HEK293 (cell line): ENCODE data around the gene TRDMT1.

Experiments used
- CTCF ChIA-PET: fragments of 350-600 bp; formaldehyde crosslinking; extraction: SDS; loops from one replicate; lab custom pipeline; 2021; ENCODE audit warnings: antibody characterized with exemption; lab: Yijun Ruan, JAX
- POLR2A ChIA-PET: fragments of 300-600 bp; formaldehyde crosslinking; extraction: SDS; loops from one replicate; lab custom pipeline; 2020; ENCODE audit warnings: antibody characterized with exemption, inconsistent platforms; lab: Yijun Ruan, JAX
- H3K27ac ChIP-seq: fragments of 200-500 bp; sonication (Bioruptor generic); 2 replicates; pipeline ENCODE4 v1.5.1; 2014; ENCODE audit warnings: low read depth, low read length, control low read depth, inconsistent platforms; ENCODE audit errors: extremely low read depth
- H3K36me3 ChIP-seq, 2 experiments: fragments of 200-500 bp in 1 of 2; sonication (Bioruptor generic) in 1 of 2; 1 replicate in 1 of 2; 2 replicates in 1 of 2; pipeline ENCODE4 v1.5.1; 2014 to 2017; ENCODE audit warnings: inconsistent platforms in 2 of 2, low read length in 2 of 2; ENCODE audit not compliant: control insufficient read depth in 2 of 2, insufficient read depth in 1 of 2
- H3K4me1 ChIP-seq: fragments of 200-500 bp; sonication (Bioruptor generic); 2 replicates; pipeline ENCODE4 v1.5.1; 2014; ENCODE audit warnings: mild to moderate bottlenecking, low read length, inconsistent platforms; ENCODE audit not compliant: control insufficient read depth, insufficient read depth
- H3K4me3 ChIP-seq: 2 replicates; pipeline ENCODE4 v1.5.1; 2011; ENCODE audit warnings: low read depth, mild to moderate bottlenecking, control low read depth, low read length, moderate library complexity
- H3K9me3 ChIP-seq: fragments of 200-500 bp; sonication (Bioruptor generic); 2 replicates; pipeline ENCODE4 v1.5.1; 2014; ENCODE audit warnings: low read depth, low read length, inconsistent platforms; ENCODE audit not compliant: control insufficient read depth, insufficient read depth
- GLIS1 ChIP-seq: fragments of 450-650 bp; formaldehyde crosslinking; IDR thresholded peaks from 2 replicates; pipeline ENCODE4 v1.5.1; 2016; ENCODE audit warnings: missing biosample characterization, missing genetic modification characterization
- KLF17 ChIP-seq: fragments of 450-650 bp; formaldehyde crosslinking; IDR thresholded peaks from 2 replicates; pipeline ENCODE4 v1.5.1; 2016; ENCODE audit warnings: missing biosample characterization, missing genetic modification characterization
- KLF7 ChIP-seq: fragments of 450-650 bp; formaldehyde crosslinking; IDR thresholded peaks from 2 replicates; pipeline ENCODE4 v1.5.1; 2016; ENCODE audit warnings: missing biosample characterization, missing genetic modification characterization, borderline replicate concordance
- PRDM4 ChIP-seq: fragments of 450-650 bp; formaldehyde crosslinking; IDR thresholded peaks from 2 replicates; pipeline ENCODE4 v1.5.1; 2017; ENCODE audit warnings: missing biosample characterization, missing genetic modification characterization
- WT1 ChIP-seq: fragments of 450-650 bp; formaldehyde crosslinking; IDR thresholded peaks from 2 replicates; pipeline ENCODE4 v1.5.1; 2016; ENCODE audit warnings: missing biosample characterization, missing genetic modification characterization
- YY1 ChIP-seq: fragments of 450-650 bp; formaldehyde crosslinking; IDR thresholded peaks from 2 replicates; pipeline ENCODE4 v1.5.1; 2018; ENCODE audit warnings: missing biosample characterization, missing genetic modification characterization
- YY2 ChIP-seq: fragments of 450-650 bp; formaldehyde crosslinking; IDR thresholded peaks from 2 replicates; pipeline ENCODE4 v1.5.1; 2016; ENCODE audit warnings: missing biosample characterization, missing genetic modification characterization
- ZBTB26 ChIP-seq: fragments of 450-650 bp; formaldehyde crosslinking; optimal IDR thresholded peaks from 2 replicates; pipeline ENCODE3; 2016; ENCODE audit warnings: missing biosample characterization, mild to moderate bottlenecking, missing genetic modification characterization
- ZBTB48 ChIP-seq: fragments of 450-650 bp; formaldehyde crosslinking; IDR thresholded peaks from 2 replicates; pipeline ENCODE4 v1.5.1; 2016; ENCODE audit warnings: missing biosample characterization, missing genetic modification characterization
- ZNF140 ChIP-seq: fragments of 450-650 bp; formaldehyde crosslinking; IDR thresholded peaks from 2 replicates; pipeline ENCODE4 v1.5.1; 2016; ENCODE audit warnings: missing biosample characterization, missing genetic modification characterization
- ZNF157 ChIP-seq: fragments of 450-650 bp; formaldehyde crosslinking; IDR thresholded peaks from 2 replicates; pipeline ENCODE4 v1.5.1; 2016; ENCODE audit warnings: missing biosample characterization, missing genetic modification characterization
- ZNF280C ChIP-seq: fragments of 450-650 bp; formaldehyde crosslinking; IDR thresholded peaks from 2 replicates; pipeline ENCODE4 v1.5.1; 2016; ENCODE audit warnings: missing biosample characterization, missing genetic modification characterization
- ZNF302 ChIP-seq: fragments of 450-650 bp; formaldehyde crosslinking; IDR thresholded peaks from 2 replicates; pipeline ENCODE4 v1.5.1; 2016; ENCODE audit warnings: missing biosample characterization, missing genetic modification characterization, low read depth
- ZNF335 ChIP-seq: fragments of 450-650 bp; formaldehyde crosslinking; conservative IDR thresholded peaks from 2 replicates; pipeline ENCODE4 v1.5.1; 2016; ENCODE audit warnings: missing biosample characterization, missing genetic modification characterization
- ZNF362 ChIP-seq: fragments of 450-650 bp; formaldehyde crosslinking; IDR thresholded peaks from 2 replicates; pipeline ENCODE4 v1.5.1; 2016; ENCODE audit warnings: missing biosample characterization, missing genetic modification characterization
- ZNF416 ChIP-seq: fragments of 450-650 bp; formaldehyde crosslinking; IDR thresholded peaks from 2 replicates; pipeline ENCODE4 v1.5.1; 2016; ENCODE audit warnings: missing biosample characterization, missing genetic modification characterization
- ZNF600 ChIP-seq: fragments of 450-650 bp; formaldehyde crosslinking; IDR thresholded peaks from 2 replicates; pipeline ENCODE4 v1.5.1; 2016; ENCODE audit warnings: missing biosample characterization, missing genetic modification characterization
- ZNF624 ChIP-seq: fragments of 450-650 bp; formaldehyde crosslinking; IDR thresholded peaks from 2 replicates; pipeline ENCODE4 v1.5.1; 2017; ENCODE audit warnings: missing biosample characterization, missing genetic modification characterization
- ZNF747 ChIP-seq: fragments of 450-650 bp; formaldehyde crosslinking; IDR thresholded peaks from 2 replicates; pipeline ENCODE4 v1.5.1; 2016; ENCODE audit warnings: missing biosample characterization, missing genetic modification characterization
- ZNF777 ChIP-seq: fragments of 450-650 bp; formaldehyde crosslinking; IDR thresholded peaks from 2 replicates; pipeline ENCODE4 v1.5.1; 2017; ENCODE audit warnings: missing biosample characterization, missing genetic modification characterization, borderline replicate concordance
- ZNF837 ChIP-seq: fragments of 450-650 bp; formaldehyde crosslinking; IDR thresholded peaks from 2 replicates; pipeline ENCODE4 v1.5.1; 2016; ENCODE audit warnings: missing biosample characterization, missing genetic modification characterization

TRDMT1 gene

DNA sequence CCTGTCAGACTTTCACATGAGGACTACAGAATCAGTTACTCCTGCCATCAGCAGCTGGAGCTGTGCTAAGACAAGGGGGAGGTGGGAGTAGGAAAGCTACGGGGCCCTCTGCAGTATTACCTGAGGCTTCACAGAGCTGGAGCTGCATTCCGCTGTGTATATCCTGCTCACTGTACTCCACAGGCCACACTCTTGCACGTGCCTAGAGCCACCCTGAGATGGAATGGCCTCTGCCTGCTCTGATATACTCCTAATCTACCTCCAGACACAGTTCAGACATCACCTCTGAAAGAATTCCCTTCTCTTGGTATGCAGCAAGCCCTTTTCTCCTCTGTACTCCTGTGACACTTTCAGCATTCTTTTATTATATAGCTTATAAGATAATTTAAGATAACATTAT lies 34.8 kb downstream of the TRDMT1 start:
- Histone ChIP-seq H3K36me3 (no peaks in the 10 kb centered on the region), H3K9me3 (no peaks in the 10 kb centered on the region), H3K4me3 (no peak overlapping the region), H3K27ac (no peak overlapping the region), H3K4me1 (no peaks in the 10 kb centered on the region)
- CTCF ChIA-PET, result no interaction called here
- no peak for TF ChIP-seq WT1 (tag by site-specific recombination)
- TF ChIP-seq ZNF140 (tag by site-specific recombination), result no peak
- no peak for TF ChIP-seq ZNF747 (tag by site-specific recombination)
- TF ChIP-seq ZNF157 (tag by site-specific recombination), result no peak
- no peak for TF ChIP-seq ZNF416 (tag by site-specific recombination)
- TF ChIP-seq ZNF624 (tag by site-specific recombination), result no peak
- TF ChIP-seq ZNF777, result no peak
- POLR2A ChIA-PET, result interaction anchor here (0.5 kb wide), 1 partner anchor 62 kb away, joined by 3 read pairs; no protein-coding TSS in a partner anchor

DNA sequence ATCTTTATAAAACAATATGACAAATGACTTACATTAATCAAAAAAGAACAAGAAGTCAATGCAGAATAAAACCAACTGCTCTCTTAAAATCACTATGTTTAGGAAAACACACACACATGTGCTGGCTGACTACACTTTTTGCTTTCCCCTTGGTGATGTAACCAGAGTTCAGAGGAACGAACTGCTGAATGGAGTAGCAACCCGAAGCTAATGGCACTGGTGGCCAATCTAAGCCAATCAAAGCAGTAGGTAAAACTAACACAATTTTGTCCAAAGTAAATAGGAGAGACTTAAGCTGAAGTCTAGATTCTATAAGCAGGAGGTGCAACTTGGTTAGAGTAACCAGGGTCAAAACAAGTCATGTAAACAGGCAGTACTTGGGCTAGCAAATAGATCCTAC lies 38.6 kb downstream of the TRDMT1 start:
- CTCF ChIA-PET, result interaction anchor here (0.6 kb wide), 1 partner anchor 240 kb away, joined by 4 read pairs; no protein-coding TSS in a partner anchor
- H3K27ac ChIP-seq, result no peak overlapping the region
- H3K9me3 ChIP-seq, result no peaks in the 10 kb centered on the region
- POLR2A ChIA-PET, result no interaction called here
- H3K36me3 ChIP-seq, result no peaks in the 10 kb centered on the region
- TF ChIP-seq ZNF335 (peak; percentile 46), ZNF280C (no peak), YY1 (tag by site-specific recombination) (no peak), ZNF600 (no peak), ZNF747 (tag by site-specific recombination) (no peak), GLIS1 (tag by site-specific recombination) (peak; percentile 46)
- TF ChIP-seq, all 188 proteins: peak for 2
- Histone ChIP-seq H3K4me1 (no peaks in the 10 kb centered on the region), H3K4me3 (no peak overlapping the region)

- Histone ChIP-seq H3K36me3 (no peaks in the 10 kb centered on the region), H3K27ac (no peak overlapping the region), H3K9me3 (no peaks in the 10 kb centered on the region), H3K4me3 (no peak overlapping the region), H3K4me1 (no peaks in the 10 kb centered on the region)
- CTCF ChIA-PET, result interaction anchor here (1.0 kb wide), 1 partner anchor 92 kb away, joined by 4 read pairs; no protein-coding TSS in a partner anchor
- TF ChIP-seq YY2 (tag by site-specific recombination) (no peak), KLF7 (tag by site-specific recombination) (no peak), ZBTB48 (tag by site-specific recombination) (peak; percentile 49; the same call in 1 of the 2 replicates)
- POLR2A ChIA-PET, result no interaction called here
Observed at GRCh38 chr10:17161775-17162174, 39.7 kb downstream of the TRDMT1 start.

DNA sequence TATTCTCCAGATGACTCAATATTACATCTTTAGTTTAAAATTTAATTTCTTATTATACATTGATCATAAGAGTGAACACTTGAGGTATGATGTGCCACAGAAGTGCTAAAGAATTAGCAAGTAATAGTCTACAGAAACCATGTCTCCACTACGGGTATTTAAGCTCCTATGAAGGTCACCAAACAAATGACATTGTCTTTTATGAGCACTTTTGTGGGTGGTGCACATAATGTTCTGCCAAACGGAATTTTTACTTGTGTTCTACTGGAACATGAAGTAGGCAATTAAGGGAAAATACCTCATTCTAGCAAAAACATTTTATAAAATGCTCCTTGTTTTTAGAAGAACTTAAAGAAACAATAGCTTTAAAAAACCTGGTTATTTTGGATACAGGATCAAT lies 44.4 kb downstream of the TRDMT1 start:
- H3K4me1 ChIP-seq, result peaks cover 4% of the 10 kb centered on the region; the same call in 1 of the 2 replicates
- ChIA-PET CTCF (interaction anchor here (0.7 to 0.8 kb wide), 2 partner anchors 8 to 135 kb away, joined by 3 to 5 read pairs; no protein-coding TSS in a partner anchor), POLR2A (no interaction called here)
- no peak overlapping the region for H3K27ac ChIP-seq
- no peak overlapping the region for H3K4me3 ChIP-seq
- no peaks in the 10 kb centered on the region for H3K36me3 ChIP-seq
- no peaks in the 10 kb centered on the region for H3K9me3 ChIP-seq
- TF ChIP-seq PRDM4 (tag by site-specific recombination) (no peak), ZNF837 (tag by site-specific recombination) (no peak), ZNF302 (tag by site-specific recombination) (no peak), KLF17 (tag by site-specific recombination) (no peak), ZNF362 (tag by site-specific recombination) (no peak), ZBTB26 (no peak)
